Parathyroid adenoma (tissue), 2 donors: ENCODE results near the gene MRLN.

Experiments
- H2AFZ ChIP-seq: fragments of 300-600 bp; sonication (generic); one replicate; pipeline ENCODE4 v1.7.0; 2017; ENCODE audit warnings: antibody characterized with exemption, mild to moderate bottlenecking
- H3K27ac ChIP-seq: fragments of 300-600 bp; sonication (generic); one replicate; pipeline ENCODE4 v1.7.0; 2017
- H3K27me3 ChIP-seq: fragments of 300-600 bp; sonication (generic); one replicate; pipeline ENCODE4 v1.7.0; 2017; ENCODE audit warnings: low read length; ENCODE audit not compliant: control insufficient read depth, insufficient read depth
- H3K36me3 ChIP-seq: fragments of 300-600 bp; sonication (generic); one replicate; pipeline ENCODE4 v1.7.0; 2017; ENCODE audit warnings: low read length; ENCODE audit not compliant: control insufficient read depth, insufficient read depth
- H3K4me1 ChIP-seq: fragments of 300-600 bp; sonication (generic); one replicate; pipeline ENCODE4 v1.7.0; 2017; ENCODE audit warnings: control low read depth
- H3K4me2 ChIP-seq: fragments of 300-600 bp; sonication (generic); one replicate; pipeline ENCODE4 v1.7.0; 2017; ENCODE audit warnings: low read length
- H3K4me3 ChIP-seq: fragments of 300-600 bp; sonication (generic); one replicate; pipeline ENCODE4 v1.7.0; 2017; ENCODE audit warnings: low read depth, low read length
- H3K79me2 ChIP-seq: fragments of 300-600 bp; sonication (generic); one replicate; pipeline ENCODE4 v1.7.0; 2017; ENCODE audit warnings: control low read depth
- H3K9ac ChIP-seq: fragments of 300-600 bp; sonication (generic); one replicate; pipeline ENCODE4 v1.7.0; 2017; ENCODE audit warnings: mild to moderate bottlenecking
- H3K9me3 ChIP-seq: fragments of 300-600 bp; sonication (generic); one replicate; pipeline ENCODE4 v1.7.0; 2017; ENCODE audit warnings: low read length; ENCODE audit not compliant: control insufficient read depth
- TF ChIP-seq, protein P1 (sequence below): fragments of 300-600 bp; sonication (generic); IDR thresholded peaks from one replicate; pipeline ENCODE4 v1.7.0; 2017; ENCODE audit warnings: antibody characterized with exemption, mild to moderate bottlenecking
- donor health status: primary hyperparathyroidism.

MRLN gene

GRCh38 chr10:59706851-59707797, 46.1 kb downstream of the MRLN start:
- H3K79me2 ChIP-seq, result peaks cover 3% of the 10 kb centered on the region
- H3K27me3 ChIP-seq, result no peaks in the 10 kb centered on the region
- H2AFZ ChIP-seq, result no peak overlapping the region
- TF ChIP-seq, protein P1, sequence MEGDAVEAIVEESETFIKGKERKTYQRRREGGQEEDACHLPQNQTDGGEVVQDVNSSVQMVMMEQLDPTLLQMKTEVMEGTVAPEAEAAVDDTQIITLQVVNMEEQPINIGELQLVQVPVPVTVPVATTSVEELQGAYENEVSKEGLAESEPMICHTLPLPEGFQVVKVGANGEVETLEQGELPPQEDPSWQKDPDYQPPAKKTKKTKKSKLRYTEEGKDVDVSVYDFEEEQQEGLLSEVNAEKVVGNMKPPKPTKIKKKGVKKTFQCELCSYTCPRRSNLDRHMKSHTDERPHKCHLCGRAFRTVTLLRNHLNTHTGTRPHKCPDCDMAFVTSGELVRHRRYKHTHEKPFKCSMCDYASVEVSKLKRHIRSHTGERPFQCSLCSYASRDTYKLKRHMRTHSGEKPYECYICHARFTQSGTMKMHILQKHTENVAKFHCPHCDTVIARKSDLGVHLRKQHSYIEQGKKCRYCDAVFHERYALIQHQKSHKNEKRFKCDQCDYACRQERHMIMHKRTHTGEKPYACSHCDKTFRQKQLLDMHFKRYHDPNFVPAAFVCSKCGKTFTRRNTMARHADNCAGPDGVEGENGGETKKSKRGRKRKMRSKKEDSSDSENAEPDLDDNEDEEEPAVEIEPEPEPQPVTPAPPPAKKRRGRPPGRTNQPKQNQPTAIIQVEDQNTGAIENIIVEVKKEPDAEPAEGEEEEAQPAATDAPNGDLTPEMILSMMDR, result no peak
- no peak overlapping the region for H3K27ac ChIP-seq
- H3K9me3 ChIP-seq, result no peaks in the 10 kb centered on the region
- H3K4me3 ChIP-seq, result no peak overlapping the region
- H3K4me1 ChIP-seq, result no peaks in the 10 kb centered on the region
- H3K9ac ChIP-seq, result no peak overlapping the region
- H3K4me2 ChIP-seq, result no peak overlapping the region
- no peaks in the 10 kb centered on the region for H3K36me3 ChIP-seq

GRCh38 chr10:59705931-59706330, 47.3 kb downstream of the MRLN start:
- peaks cover 3% of the 10 kb centered on the region for H3K79me2 ChIP-seq
- no peak overlapping the region for H3K4me3 ChIP-seq
- H3K9me3 ChIP-seq, result no peaks in the 10 kb centered on the region
- TF ChIP-seq, protein P1, result no peak
- no peak overlapping the region for H3K4me2 ChIP-seq
- no peaks in the 10 kb centered on the region for H3K36me3 ChIP-seq
- no peaks in the 10 kb centered on the region for H3K4me1 ChIP-seq
- H3K27ac ChIP-seq, result no peak overlapping the region
- no peaks in the 10 kb centered on the region for H3K27me3 ChIP-seq
- no peak overlapping the region for H2AFZ ChIP-seq
- no peak overlapping the region for H3K9ac ChIP-seq

GRCh38 chr10:59704630-59705029, 48.6 kb downstream of the MRLN start:
- H3K9me3 ChIP-seq, result no peaks in the 10 kb centered on the region
- H3K4me3 ChIP-seq, result no peak overlapping the region
- H3K27me3 ChIP-seq, result no peaks in the 10 kb centered on the region
- H3K36me3 ChIP-seq, result no peaks in the 10 kb centered on the region
- H3K4me2 ChIP-seq, result no peak overlapping the region
- peaks cover 3% of the 10 kb centered on the region for H3K79me2 ChIP-seq
- no peak overlapping the region for H3K9ac ChIP-seq
- no peaks in the 10 kb centered on the region for H3K4me1 ChIP-seq
- no peak overlapping the region for H3K27ac ChIP-seq
- no peak overlapping the region for H2AFZ ChIP-seq
- TF ChIP-seq, protein P1, result no peak

GRCh38 chr10:59702347-59702746, 50.9 kb downstream of the MRLN start:
- TF ChIP-seq, protein P1, result no peak
- Histone ChIP-seq H3K4me3 (no peak overlapping the region), H3K4me1 (no peaks in the 10 kb centered on the region), H3K79me2 (peaks cover 3% of the 10 kb centered on the region), H3K27me3 (no peaks in the 10 kb centered on the region), H2AFZ (no peak overlapping the region), H3K4me2 (no peak overlapping the region), H3K9me3 (no peaks in the 10 kb centered on the region), H3K36me3 (no peaks in the 10 kb centered on the region), H3K9ac (no peak overlapping the region), H3K27ac (no peak overlapping the region)

GRCh38 chr10:59700709-59701108, 52.5 kb downstream of the MRLN start:
- no peaks in the 10 kb centered on the region for H3K4me1 ChIP-seq
- no peak overlapping the region for H2AFZ ChIP-seq
- no peaks in the 10 kb centered on the region for H3K27me3 ChIP-seq
- TF ChIP-seq, protein P1, result no peak
- H3K4me3 ChIP-seq, result no peak overlapping the region
- H3K27ac ChIP-seq, result no peak overlapping the region
- H3K4me2 ChIP-seq, result no peak overlapping the region
- no peak overlapping the region for H3K9ac ChIP-seq
- no peaks in the 10 kb centered on the region for H3K36me3 ChIP-seq
- H3K79me2 ChIP-seq, result peaks cover 3% of the 10 kb centered on the region
- no peaks in the 10 kb centered on the region for H3K9me3 ChIP-seq
